ENCODE results near the gene DCXR. TPM values are rescaled to one million over a fixed set of nuclear protein-coding genes. Genes with fewer than 3 reads are reported as not detected.
A peak's percentile ranks its signal among the peaks of the same experiment; 100 is the strongest.

DCXR gene
- total RNA-seq, 1 donor from 2014 or later: 175 TPM

DNA sequence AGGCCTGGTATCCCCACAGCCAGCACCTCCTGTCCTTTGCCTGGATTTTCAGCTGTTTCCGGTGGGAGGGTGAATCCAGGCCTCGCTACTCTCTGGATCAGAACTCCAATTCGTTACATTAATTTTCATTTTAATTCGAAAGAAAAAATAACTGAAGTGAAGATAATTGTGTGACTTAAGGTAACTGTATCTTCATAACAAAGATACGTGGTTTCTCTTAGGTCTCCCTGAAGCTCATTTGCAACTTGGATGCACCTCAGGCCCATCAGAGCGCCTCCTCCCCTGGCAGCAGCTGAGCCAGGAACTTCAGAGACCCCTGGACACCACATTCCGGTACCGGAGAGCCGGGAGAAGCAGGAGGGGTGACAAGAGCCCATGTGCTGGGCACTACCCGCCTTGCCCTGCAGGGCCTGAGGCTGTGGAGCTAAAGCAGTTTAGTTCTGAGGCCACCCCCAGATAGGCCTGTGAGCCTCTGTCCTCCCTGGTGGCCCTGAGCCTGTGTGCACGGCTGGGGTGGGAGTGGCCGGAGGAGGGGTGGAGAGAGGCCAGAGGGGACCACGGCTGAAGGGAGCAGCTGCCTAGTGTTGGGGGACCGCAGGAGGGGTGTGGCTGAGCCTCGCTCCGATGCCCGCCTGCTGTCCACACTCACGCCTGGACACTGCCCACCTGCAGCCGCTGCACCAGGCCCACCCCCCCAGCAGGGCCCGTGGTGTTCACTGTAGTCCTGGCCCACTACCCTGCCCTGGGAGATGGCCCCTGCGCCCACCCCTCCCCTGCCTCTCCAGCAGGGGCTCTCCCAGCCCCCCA is 39.5 kb upstream of the DCXR start:
- intact Hi-C loops (cut with DNase I): no loop called here
- peak; percentile 48 for ATAC-seq
- DNase-seq (ENCODE audit: missing footprints): no peak

DNA sequence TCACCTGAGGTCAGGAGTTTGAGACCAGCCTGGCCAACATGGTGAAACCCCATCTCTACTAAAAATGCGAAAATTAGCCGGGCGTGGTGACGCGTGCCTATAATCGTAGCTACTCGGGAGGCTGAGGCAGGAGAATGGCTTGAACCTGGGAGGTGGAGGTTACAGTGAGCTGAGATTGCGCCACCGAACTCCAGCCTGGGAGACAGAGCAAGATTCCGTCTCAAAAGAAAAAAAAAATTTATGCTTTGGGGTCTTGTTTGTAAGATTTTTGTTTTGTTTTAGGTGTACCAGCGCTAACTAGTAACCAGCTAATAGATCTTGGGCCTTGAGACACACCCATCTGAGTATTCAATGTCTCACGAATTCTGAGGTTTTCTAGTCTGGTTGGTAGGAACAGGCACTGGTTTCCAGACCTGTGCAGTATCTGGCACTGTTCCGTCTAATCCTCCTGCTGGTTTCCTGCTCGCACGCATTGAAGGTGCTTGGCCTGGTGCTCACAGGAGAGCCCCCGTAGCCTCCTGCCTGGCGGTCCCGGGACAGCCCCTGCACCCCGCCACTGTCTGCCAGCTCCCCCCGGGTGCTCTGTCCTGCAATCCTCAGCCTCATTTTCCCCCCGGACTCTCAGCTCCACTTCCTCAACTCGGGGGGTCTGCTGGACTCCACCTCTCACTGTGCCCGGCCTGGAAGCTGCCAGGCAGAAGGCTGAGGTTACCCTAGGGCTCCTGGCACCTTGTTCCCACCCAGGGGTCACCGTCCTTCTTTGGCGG is 38.7 kb upstream of the DCXR start:
- ATAC-seq (no peak), DNase-seq (ENCODE audit: missing footprints) (no peak)
- intact Hi-C loops (cut with DNase I): no loop called here

DNA sequence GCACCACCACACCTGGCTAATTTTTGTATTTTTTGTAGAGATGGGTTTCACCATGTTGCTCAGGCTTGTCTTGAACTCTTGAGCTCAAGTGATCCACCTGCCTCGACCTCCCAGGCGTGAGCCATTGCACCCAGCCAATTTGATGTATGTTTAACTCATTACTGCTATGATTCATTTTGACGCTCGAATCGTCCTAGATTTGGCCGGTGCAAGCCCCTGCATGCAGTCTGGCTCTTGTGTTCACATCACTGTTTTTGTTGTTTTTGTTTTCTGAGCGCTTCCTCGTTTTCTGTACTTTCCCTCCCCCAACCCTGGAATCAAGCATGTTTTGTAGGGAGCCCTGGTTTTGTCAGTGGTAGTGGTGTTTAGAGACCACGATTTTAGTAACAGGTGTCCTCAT is 35.9 kb upstream of the DCXR start:
- DNase-seq (ENCODE audit: missing footprints): no peak
- intact Hi-C loops (cut with DNase I): no loop called here

DNA sequence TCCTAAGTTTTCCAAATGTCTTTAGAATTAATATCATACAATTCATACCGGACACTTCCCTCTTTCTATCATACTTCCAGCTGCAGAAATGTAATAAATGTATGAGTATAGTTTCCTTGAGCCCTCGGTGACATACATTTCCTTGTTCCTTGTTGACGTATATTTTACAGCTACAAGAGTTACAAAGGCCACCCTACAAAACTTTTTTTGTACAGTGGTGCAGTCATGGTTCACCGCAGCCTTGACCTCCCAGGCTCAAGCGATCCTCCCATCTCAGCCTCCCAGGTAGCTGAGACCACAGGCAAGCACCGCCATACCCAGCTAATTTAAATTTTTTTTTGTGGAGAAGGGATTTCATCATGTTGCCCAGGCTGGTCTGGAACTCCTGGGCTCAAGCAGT is 35.3 kb upstream of the DCXR start:
- DNase-seq (ENCODE audit: missing footprints): no peak
- ATAC-seq: no peak
- intact Hi-C loops (cut with DNase I): no loop called here

More for the DNA sequence above, 35.9 kb upstream of the DCXR start:
- ATAC-seq: no peak

DNA sequence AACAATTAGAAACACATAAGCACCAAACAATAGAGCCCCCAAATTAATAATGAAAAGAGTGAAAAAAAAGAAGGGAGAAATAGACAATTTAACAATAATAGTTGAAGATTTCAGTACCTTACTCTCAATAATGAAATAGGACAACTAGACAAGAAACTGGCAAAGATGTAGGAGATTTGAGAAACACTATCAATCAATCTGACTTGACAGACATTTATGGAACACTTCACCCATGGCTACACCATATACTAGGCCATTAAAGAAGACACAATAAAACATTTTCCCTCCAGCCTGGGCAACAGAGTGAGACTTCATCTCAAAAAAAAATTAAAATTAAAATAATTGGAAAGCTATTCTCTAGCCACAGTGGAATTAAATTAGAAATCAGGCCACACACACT is 33.1 kb upstream of the DCXR start:
- ATAC-seq (no peak), DNase-seq (ENCODE audit: missing footprints) (no peak)
- intact Hi-C loops (cut with DNase I): no loop called here

DNA sequence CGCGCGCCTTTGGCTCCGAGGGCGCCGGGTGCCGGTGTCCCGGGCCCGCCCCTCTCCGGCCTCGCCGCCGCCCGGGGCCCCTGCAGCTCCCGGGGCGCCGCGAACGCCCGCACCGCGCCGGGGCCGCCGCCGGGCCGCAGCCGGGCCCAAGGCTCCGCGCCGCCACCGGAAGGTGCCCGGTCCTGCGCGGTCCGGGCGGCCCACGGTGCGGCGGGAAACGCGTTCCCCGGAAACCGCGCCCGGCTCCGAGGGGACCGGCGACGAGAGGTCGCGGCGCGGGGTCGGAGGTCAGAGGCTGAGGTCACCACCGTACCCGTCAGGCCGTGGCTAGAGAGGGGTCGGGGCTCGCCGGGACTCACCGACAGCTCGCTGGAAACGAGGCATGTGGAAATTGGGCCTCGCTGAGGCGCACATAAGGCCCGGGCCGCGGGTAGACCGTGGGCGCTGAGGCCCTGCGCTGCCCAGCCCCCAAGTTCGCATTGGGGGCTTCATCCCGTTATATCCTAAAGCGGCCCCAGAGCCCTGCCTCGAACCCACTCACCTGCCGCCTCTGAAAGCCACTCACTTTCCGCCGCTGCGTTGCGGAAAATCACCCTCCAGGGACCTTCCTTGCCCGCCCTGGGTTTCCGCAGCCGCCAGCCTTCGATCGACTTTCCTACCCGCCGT is 28.3 kb upstream of the DCXR start, which contains the start of gene DUS1L:
TSS of gene DUS1L (minus strand) at position 167 of the 666 bp plus-strand sequence. CDS start 745 bp downstream, outside the sequence.
- ATAC-seq: peak; percentile 88
- intact Hi-C loops (cut with DNase I): no loop called here
- peak; percentile 86 for DNase-seq (ENCODE audit: missing footprints)

DNA sequence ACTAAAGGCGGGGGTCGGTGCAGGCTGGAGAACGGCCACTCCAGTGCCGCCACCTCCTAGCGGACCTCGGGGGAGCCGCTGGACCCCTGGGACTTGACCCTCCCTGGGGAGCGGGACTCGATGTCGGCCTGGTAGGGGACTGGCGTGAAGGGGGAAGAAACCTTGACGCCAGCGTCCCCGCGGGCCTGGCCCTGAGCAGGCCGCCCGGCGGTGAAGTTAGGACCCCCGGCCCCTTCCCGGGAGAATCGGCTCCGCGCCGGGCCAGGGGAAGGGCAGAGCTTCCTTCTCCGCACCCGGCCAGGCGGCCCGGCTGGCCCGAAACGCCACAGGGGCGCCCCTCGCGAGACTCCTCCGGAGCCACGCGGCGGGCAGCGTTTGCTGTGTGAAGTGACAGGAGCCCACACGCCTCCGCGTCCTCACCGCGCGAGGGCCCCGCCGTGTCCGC is 27.7 kb upstream of the DCXR start:
- intact Hi-C loops (cut with DNase I): no loop called here
- ATAC-seq (no peak), DNase-seq (ENCODE audit: missing footprints) (peak; percentile 62)

DNA sequence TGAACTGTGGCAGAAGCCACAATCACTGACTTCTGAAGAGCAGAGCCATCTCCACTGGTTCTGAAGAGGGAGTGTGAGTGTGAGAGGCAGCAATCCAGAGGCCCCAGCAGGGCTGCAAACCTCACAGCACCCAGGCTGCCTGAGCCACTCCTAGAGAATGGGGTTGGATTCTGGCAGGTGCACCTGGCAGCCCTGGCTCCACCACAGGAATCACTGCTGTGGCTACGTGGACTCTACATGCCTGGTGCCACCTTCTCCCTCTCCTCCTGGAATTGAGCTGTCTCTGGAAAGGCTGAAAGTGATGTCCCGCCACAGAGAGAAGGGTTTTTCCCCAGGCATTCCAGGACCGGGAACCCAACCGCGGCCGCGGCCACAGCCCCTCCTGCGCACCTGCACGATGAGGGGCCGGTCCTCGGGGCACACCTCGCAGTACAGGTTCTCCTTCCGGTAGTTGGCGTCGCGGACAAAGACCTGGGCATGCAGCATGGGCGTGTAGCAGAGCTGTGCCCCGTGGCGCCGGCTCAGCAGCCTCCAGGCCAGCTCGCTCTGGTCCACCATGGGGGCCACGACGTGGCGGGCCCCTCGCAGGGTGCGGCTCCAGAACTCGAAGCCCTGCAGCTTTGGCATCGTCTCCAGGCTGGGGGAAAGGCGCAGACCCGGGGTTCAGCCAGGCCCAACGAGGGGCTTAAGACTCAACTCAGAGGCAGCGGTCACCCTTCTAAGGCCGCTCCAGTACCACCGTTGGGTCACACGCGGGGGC is 27.1 kb upstream of the DCXR start:
- ATAC-seq: no peak
- peak; percentile 60 for DNase-seq (ENCODE audit: missing footprints)
- intact Hi-C loops (cut with DNase I): no loop called here

DNA sequence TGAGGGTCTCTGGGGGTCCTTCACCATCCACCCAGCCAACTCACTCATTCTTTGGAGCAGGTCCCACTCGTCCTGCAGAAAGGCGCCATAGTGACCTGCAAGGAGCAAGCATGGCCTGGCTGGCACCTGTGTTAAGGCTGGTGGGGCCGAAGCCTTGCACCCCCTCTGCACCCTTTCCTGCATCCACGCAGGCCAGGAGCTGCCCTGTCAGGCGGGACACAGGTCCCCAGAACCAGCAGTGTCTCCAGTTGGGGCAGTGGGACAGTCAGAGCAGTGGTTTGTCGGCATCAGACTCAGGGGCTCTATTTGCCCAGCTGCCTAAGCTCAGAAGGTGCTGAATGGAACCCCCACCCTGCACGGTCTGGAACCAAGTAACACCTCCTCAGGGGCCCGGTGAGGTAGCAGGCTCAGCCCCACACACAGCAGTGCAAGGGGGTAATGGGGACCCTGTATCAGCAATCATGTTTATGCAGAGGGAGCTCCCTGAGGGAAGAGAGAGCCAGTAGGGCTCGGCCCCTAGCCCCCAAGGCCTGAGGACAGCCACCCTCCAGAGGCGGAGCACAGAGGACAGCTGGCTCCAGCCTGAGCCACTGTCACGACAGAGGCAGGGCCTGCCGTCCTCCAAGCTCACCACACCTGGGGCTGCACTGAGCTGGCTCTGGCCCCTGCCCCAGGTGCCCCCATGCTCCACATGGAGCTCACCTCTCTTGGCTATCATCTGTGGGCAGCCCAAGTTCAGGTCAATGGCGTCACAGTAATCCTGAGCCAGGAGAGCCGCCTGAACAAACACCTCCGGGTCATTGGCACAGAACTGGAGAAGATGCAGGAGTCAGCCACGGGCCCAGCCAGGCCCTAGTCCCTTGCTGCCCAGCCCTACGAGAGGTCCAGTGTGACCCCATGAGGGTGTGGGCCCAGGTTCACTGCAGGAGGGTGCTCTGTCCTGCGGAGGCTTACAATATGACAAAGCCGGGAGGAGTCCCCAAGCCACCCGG is 26.2 kb upstream of the DCXR start:
- intact Hi-C loops (cut with DNase I): no loop called here
- peak; percentile 58 for DNase-seq (ENCODE audit: missing footprints)
- ATAC-seq: no peak

DNA sequence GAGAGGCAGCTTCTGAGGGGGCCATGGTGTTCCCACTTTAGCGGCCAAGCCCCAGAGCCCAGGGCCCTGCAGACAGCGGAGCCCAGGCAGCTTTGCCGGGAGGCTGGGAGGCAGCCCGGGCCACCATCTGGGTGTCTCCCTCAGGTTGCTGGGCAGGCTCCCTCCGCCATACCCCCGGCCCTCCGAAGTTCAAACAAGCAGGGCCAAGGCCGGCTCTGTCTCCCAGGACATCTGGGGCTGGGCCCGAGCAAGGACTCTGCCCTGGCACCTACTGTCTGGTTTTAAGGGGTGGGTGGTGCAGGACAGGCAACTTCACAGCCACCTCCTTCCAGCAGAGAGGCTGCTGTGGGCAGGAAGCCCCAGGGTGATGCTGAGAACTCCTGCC is 25.5 kb upstream of the DCXR start:
- peak; percentile 61 for DNase-seq (ENCODE audit: missing footprints)
- ATAC-seq: no peak
- intact Hi-C loops (cut with DNase I): no loop called here

DNA sequence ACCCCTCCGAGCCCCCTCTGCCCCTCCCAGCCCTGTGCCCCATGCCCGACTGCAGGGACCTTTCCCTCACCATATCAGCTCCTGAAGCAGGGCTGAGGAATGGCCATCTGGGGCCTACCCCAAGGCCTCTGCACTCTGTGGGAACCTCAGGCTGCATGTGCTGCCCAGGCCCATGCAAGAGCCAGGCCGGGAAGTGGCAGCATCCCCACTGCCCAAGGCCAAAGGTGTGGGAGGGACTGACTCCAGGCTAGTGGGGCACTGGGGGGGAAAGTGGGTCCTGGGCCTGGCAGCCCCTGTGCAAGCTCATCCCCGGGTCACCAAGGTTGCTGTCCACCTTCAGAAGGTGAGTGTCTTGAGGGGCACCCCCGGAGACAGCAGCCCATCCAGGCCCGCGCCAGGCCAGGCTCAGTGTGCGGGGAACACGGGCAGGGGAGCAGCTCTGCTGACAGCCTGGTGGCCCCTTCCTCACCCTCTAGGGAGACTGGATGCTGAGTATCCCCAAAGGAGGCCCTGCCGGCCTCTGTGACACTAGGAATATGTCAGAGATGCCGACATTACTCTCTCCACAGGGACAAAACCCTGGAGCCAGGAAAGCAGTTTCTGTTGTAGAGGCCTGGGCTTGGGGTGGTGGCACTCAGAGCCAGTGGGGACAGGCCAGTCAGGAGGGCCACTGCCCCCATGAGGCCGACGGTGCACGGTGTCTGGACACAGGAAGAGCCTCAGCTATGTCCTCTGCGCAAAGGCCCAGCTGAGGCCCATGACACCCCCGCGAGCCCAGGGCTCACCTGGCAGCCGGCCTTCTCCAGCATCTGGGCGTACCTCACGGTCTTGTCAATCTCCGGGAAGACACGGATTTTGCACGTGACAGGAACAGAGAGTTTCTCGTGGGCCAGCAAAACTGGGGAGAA is 24.8 kb upstream of the DCXR start:
- ATAC-seq (no peak), DNase-seq (ENCODE audit: missing footprints) (peak; percentile 37)
- intact Hi-C loops (cut with DNase I): no loop called here

DNA sequence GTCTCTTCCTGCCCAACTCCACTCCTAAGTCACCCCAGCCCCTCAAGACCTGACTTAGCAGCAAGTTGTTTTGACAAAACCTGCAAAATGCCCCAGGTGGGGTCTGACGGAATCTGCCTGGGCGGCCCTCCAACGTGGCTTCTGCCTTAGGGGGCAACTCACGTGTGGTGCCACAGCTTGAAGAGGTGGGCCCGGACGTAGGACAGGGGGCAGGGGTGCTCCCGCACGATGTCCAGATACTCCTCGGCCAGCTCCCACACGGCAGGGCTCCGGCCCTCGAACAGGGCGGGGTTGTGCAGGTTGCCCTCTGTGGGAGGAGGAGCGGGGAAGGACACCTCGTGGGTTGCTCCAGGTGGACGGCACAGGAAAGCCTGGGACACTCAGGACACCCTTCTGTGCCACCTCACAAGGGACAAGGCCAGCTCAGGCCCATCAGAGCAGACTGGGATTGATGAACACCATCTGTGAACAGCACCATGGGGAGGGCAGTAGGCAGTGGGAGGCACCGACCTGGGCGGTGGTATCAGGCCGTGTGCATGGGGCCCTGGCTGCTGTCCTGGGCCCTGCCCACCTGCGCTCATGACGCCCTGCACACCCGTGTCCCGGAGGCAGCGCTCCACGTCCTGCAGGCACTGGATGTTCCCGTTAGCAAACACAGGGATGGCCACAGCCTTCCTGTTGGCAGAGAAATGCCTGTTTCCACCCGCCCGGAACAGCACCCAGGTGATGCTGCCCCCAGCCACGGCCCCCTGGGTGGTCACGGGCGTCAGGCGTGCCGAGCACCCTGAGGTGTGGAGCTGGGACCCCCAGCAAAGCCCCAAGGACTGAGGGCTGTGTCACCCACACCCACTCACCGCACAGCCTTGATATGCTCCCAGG is 23.8 kb upstream of the DCXR start:
- DNase-seq (ENCODE audit: missing footprints) (peak; percentile 55), ATAC-seq (no peak)
- intact Hi-C loops (cut with DNase I): no loop called here

DNA sequence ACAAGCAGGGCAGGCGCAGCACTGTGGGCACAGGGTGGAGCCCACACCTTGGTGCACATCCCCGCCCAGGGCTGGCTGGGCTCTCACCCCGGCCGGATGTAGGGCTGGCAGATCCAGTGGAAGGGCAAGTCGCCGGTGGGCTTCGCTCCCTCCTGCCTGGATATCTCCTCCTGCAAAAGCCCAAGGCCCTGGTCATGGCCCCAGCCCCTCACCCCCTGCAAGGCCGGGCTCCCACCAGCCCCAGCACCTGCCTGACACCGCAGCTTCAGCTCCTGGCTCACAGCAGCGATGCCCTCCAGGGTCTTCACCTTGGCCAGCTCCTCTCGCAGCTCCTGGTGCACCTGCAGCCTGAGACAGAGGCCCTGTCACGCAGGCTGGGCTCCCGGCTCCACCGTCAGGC is 23.1 kb upstream of the DCXR start:
- no peak for ATAC-seq
- DNase-seq (ENCODE audit: missing footprints): peak; percentile 30
- intact Hi-C loops (cut with DNase I): no loop called here

DNA sequence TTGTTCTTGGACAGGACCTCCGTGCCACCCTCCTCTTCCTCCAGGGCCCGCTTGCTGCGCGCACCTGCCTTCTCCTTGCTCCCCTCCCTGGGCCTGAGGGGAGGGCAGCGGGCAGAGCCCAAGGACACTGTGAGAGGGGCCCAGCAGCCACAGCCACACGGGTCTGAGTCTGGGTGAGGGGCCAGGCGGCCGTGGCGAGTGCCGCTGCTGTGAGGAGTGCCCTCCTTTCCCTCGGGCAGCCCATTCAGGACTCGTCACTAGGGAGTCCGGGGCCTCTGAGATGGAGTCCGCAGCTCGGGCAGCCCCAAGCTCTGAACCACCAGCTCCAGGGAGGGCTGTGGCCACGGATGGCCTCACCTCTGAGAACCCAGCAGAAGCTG is 22.5 kb upstream of the DCXR start:
- no peak for ATAC-seq
- no peak for DNase-seq (ENCODE audit: missing footprints)
- intact Hi-C loops (cut with DNase I): no loop called here

DNA sequence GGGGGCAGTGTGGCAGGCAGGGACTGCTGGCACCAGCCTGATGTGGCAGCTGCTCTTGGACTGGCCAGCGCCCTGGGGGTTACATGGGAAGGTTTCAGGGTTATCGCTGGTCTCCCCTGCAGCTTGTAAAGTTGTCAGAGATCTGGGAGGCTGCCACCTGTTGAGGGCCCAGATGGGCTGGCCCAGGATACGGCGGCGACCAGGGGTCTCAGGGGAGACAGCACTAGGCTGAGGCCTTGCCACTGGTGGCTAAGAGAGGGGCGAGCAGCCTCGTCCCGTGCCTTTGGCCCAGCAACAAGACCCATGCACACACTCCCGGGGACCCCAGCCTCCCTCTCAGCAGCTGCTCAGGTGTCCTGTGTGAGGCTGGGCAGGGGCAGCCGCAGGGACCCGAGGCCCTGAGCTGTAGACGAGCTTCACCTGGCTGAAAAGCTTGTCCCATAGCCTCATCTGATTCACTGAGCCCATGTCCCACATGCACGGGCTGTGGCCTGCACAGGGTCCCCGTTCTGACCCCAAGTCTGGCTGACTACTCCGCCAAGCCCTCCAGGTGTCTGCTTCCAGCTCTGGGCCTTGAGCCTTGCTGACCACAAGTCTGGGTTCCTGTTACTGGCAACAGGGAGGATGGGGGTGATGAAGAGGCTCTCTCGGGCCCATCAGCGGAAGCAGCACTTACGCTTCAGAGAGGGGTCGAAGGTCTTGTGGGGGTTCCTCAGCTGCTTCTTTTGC is 21.9 kb upstream of the DCXR start:
- DNase-seq (ENCODE audit: missing footprints) (peak; percentile 48), ATAC-seq (no peak)
- intact Hi-C loops (cut with DNase I): no loop called here

All from Right ventricle myocardium inferior (tissue), 1 donor.